ENCODE results near the gene PALLD.

- TF ChIP-seq POLR2AphosphoS5 (IDR thresholded peaks at IDR 0.05) (no peak), CTCF (IDR thresholded peaks at IDR 0.05) (no peak)
These were observed 246.3 kb downstream of the PALLD start for GRCh38 chr4:168743131-168743530.
